Bronchial epithelial cell (primary cell): ENCODE measurements around the gene DTD1. TPM values are rescaled to one million over a fixed set of nuclear protein-coding genes. Genes with fewer than 3 reads are reported as not detected.

Experiments used
- DNase-seq: peaks from one replicate; pipeline ENCODE4 v3.0.0-alpha.2; 2010; ENCODE audit warnings: low read depth
- FAIRE-seq: peaks from 2 replicates; lab custom pipeline; 2011; peaks lifted over from hg19 to GRCh38; lab: Jason Lieb, UNC
- H3K27me3 ChIP-seq: 2 replicates; pipeline ENCODE4 v1.5.1; 2011; ENCODE audit warnings: low read length; ENCODE audit not compliant: control insufficient read depth, insufficient read depth
- H3K36me3 ChIP-seq: 2 replicates; pipeline ENCODE4 v1.5.1; 2011; ENCODE audit warnings: low read length; ENCODE audit not compliant: control insufficient read depth, insufficient read depth
- H3K4me3 ChIP-seq: 2 replicates; pipeline ENCODE4 v1.5.1; 2011; ENCODE audit warnings: mild to moderate bottlenecking, low read depth, low read length, control low read depth
- CTCF ChIP-seq: IDR thresholded peaks from 2 replicates; pipeline ENCODE4 v1.5.1; 2011; ENCODE audit warnings: mild to moderate bottlenecking, moderate library complexity, low read length, control low read depth, inconsistent platforms; ENCODE audit not compliant: insufficient read depth, severe bottlenecking
- total RNA-seq: library from RNA; depleted of rRNA; stranded (reverse); fragments of >200 nt; gene quantifications from 2 replicates; pipeline ENCODE4 v1.2.1, GENCODE V29; 2014

Gene DTD1
- total RNA-seq, 1 donor from 2014 or later = 197 TPM

GRCh38 chr20:18548465-18548864, 39.4 kb upstream of the DTD1 start:
- Histone ChIP-seq H3K4me3 (no peak overlapping the region), H3K36me3 (peaks cover 27% of the 10 kb centered on the region), H3K27me3 (no peaks in the 10 kb centered on the region)
- no peak for DNase-seq
- FAIRE-seq = no peak
- TF ChIP-seq CTCF = no peak

GRCh38 chr20:18553746-18554145, 34.1 kb upstream of the DTD1 start:
- no peak for FAIRE-seq

GRCh38 chr20:18566892-18567738, 20.7 kb upstream of the DTD1 start, which contains the start of gene SMIM26:
Gene SMIM26 (plus strand): TSS chr20:18567432. CDS start chr20:18567479, 47 bp downstream.
- Histone ChIP-seq H3K36me3 (peaks cover 2% of the 10 kb centered on the region), H3K4me3 (peak within 1 kb of the TSS; percentile 55), H3K27me3 (no peaks in the 10 kb centered on the region)
- DNase-seq (peak; percentile 86), FAIRE-seq (no peak)
- TF ChIP-seq CTCF = no peak

More at GRCh38 chr20:18553746-18554145, 34.1 kb upstream of the DTD1 start:
- Histone ChIP-seq H3K27me3 (no peaks in the 10 kb centered on the region), H3K4me3 (no peak overlapping the region), H3K36me3 (peaks cover 16% of the 10 kb centered on the region)
- TF ChIP-seq CTCF = no peak
- DNase-seq = no peak

GRCh38 chr20:18567739-18568091, 20.1 kb upstream of the DTD1 start:
- TF ChIP-seq CTCF = no peak
- no peak for DNase-seq
- H3K36me3 ChIP-seq = peaks cover 1% of the 10 kb centered on the region
- H3K4me3 ChIP-seq = peak overlapping the region; percentile 55
- no peaks in the 10 kb centered on the region for H3K27me3 ChIP-seq
- no peak for FAIRE-seq

GRCh38 chr20:18571009-18571408, 16.8 kb upstream of the DTD1 start:
- no peak for TF ChIP-seq CTCF
- H3K27me3 ChIP-seq = no peaks in the 10 kb centered on the region
- no peak for DNase-seq
- FAIRE-seq = no peak
- H3K36me3 ChIP-seq = peaks cover 1% of the 10 kb centered on the region
- no peak overlapping the region for H3K4me3 ChIP-seq
